Progenitor cell of endocrine pancreas (in vitro differentiated cells): ENCODE results near the gene TAS1R2. TPM values are rescaled to one million over a fixed set of nuclear protein-coding genes. Genes with fewer than 3 reads are reported as not detected.
"Not testable (repeated sequence)": the region's sequence is repeated elsewhere in the genome, so short reads cannot be mapped to it uniquely, and the experiment has no call there.

ENCODE experiments used
- DNase-seq: peaks from one replicate; pipeline ENCODE4 v3.0.0; 2021; ENCODE audit warnings: low spot score; ENCODE audit not compliant: unreplicated experiment
- H3K27ac Mint-ChIP-seq: 2 replicates; pipeline ENCODE4 v1.8.0; 2021; ENCODE audit warnings: mild to moderate bottlenecking, moderate library complexity, mixed read lengths
- H3K27me3 Mint-ChIP-seq: 2 replicates; pipeline ENCODE4 v1.8.0; 2021; ENCODE audit warnings: mixed read lengths
- H3K36me3 Mint-ChIP-seq: 2 replicates; pipeline ENCODE4 v1.8.0; 2022; ENCODE audit warnings: mixed read lengths; ENCODE audit not compliant: insufficient read depth
- H3K4me1 Mint-ChIP-seq: 2 replicates; pipeline ENCODE4 v1.8.0; 2021; ENCODE audit warnings: low read depth, mixed read lengths
- H3K4me3 Mint-ChIP-seq: 2 replicates; pipeline ENCODE4 v1.8.0; 2021; ENCODE audit warnings: low read depth, mild to moderate bottlenecking, moderate library complexity, mixed read lengths
- H3K9me3 Mint-ChIP-seq: 2 replicates; pipeline ENCODE4 v1.8.0; 2021; ENCODE audit warnings: low read depth, mixed read lengths
- CTCF ChIP-seq: fragments of 200-600 bp; sonication (generic); IDR thresholded peaks from one replicate; pipeline ENCODE4 v1.5.0; 2021; ENCODE audit warnings: antibody characterized with exemption, mild to moderate bottlenecking; ENCODE audit not compliant: unreplicated experiment
- total RNA-seq: library from RNA; stranded (reverse); gene quantifications from 2 replicates; pipeline ENCODE4 v1.2.1, GENCODE V29; 2021

Gene TAS1R2
- total RNA-seq, 1 donor from 2014 or later = not detected

GRCh38 chr1:18836654-18837053, 22.8 kb downstream of the TAS1R2 start:
- Mint-ChIP-seq H3K4me3 (no peak overlapping the region), H3K36me3 (no peaks in the 10 kb centered on the region), H3K27ac (no peak overlapping the region), H3K27me3 (peaks cover 28% of the 10 kb centered on the region), H3K4me1 (no peaks in the 10 kb centered on the region), H3K9me3 (no peaks in the 10 kb centered on the region)
- no peak for TF ChIP-seq CTCF
- DNase-seq = no peak

- not testable (repeated sequence) for H3K4me3 Mint-ChIP-seq, H3K36me3 Mint-ChIP-seq, DNase-seq, H3K9me3 Mint-ChIP-seq, H3K4me1 Mint-ChIP-seq, H3K27ac Mint-ChIP-seq
- peaks cover 30% of the 10 kb centered on the region for H3K27me3 Mint-ChIP-seq
Measured at GRCh38 chr1:18832319-18832718, 27.1 kb downstream of the TAS1R2 start.

GRCh38 chr1:18831656-18832055, 27.8 kb downstream of the TAS1R2 start:
- peaks cover 31% of the 10 kb centered on the region for H3K27me3 Mint-ChIP-seq
- no peak for DNase-seq
- H3K9me3 Mint-ChIP-seq = peaks cover 5% of the 10 kb centered on the region
- no peak overlapping the region for H3K27ac Mint-ChIP-seq
- no peaks in the 10 kb centered on the region for H3K4me1 Mint-ChIP-seq
- H3K4me3 Mint-ChIP-seq = no peak overlapping the region
- no peaks in the 10 kb centered on the region for H3K36me3 Mint-ChIP-seq
- no peak for TF ChIP-seq CTCF

GRCh38 chr1:18830596-18830995, 28.9 kb downstream of the TAS1R2 start:
- H3K4me3 Mint-ChIP-seq = no peak overlapping the region
- H3K4me1 Mint-ChIP-seq = no peaks in the 10 kb centered on the region
- H3K27ac Mint-ChIP-seq = no peak overlapping the region
- H3K9me3 Mint-ChIP-seq = peaks cover 10% of the 10 kb centered on the region
- peaks cover 35% of the 10 kb centered on the region for H3K27me3 Mint-ChIP-seq
- TF ChIP-seq CTCF = no peak
- H3K36me3 Mint-ChIP-seq = no peaks in the 10 kb centered on the region
- no peak for DNase-seq

- Mint-ChIP-seq H3K36me3 (no peaks in the 10 kb centered on the region), H3K27ac (no peak overlapping the region), H3K9me3 (peaks cover 10% of the 10 kb centered on the region), H3K4me3 (no peak overlapping the region), H3K4me1 (no peaks in the 10 kb centered on the region), H3K27me3 (peaks cover 27% of the 10 kb centered on the region)
- no peak for TF ChIP-seq CTCF
- DNase-seq = no peak
Measured at GRCh38 chr1:18829671-18830070, 29.8 kb downstream of the TAS1R2 start.

- TF ChIP-seq CTCF = no peak
- Mint-ChIP-seq H3K27me3 (peaks cover 31% of the 10 kb centered on the region), H3K27ac (no peak overlapping the region), H3K4me3 (no peak overlapping the region), H3K9me3 (peaks cover 10% of the 10 kb centered on the region), H3K36me3 (no peaks in the 10 kb centered on the region), H3K4me1 (no peaks in the 10 kb centered on the region)
- no peak for DNase-seq
Measured at GRCh38 chr1:18828224-18828623, 31.2 kb downstream of the TAS1R2 start.
